ENCODE data around the gene FAM156A.
"Not testable (repeated sequence)": the region's sequence is repeated elsewhere in the genome, so short reads cannot be mapped to it uniquely, and the experiment has no call there.

GRCh38 chrX:52909313-52909969 is 48.9 kb downstream of the FAM156A start:
- TF ChIP-seq, protein P1, sequence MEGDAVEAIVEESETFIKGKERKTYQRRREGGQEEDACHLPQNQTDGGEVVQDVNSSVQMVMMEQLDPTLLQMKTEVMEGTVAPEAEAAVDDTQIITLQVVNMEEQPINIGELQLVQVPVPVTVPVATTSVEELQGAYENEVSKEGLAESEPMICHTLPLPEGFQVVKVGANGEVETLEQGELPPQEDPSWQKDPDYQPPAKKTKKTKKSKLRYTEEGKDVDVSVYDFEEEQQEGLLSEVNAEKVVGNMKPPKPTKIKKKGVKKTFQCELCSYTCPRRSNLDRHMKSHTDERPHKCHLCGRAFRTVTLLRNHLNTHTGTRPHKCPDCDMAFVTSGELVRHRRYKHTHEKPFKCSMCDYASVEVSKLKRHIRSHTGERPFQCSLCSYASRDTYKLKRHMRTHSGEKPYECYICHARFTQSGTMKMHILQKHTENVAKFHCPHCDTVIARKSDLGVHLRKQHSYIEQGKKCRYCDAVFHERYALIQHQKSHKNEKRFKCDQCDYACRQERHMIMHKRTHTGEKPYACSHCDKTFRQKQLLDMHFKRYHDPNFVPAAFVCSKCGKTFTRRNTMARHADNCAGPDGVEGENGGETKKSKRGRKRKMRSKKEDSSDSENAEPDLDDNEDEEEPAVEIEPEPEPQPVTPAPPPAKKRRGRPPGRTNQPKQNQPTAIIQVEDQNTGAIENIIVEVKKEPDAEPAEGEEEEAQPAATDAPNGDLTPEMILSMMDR (IDR thresholded peaks at IDR 0.05; ENCODE audit: insufficient read depth, low read length) = not testable (repeated sequence)
- not testable (repeated sequence) for TF ChIP-seq POLR2AphosphoS5 (IDR thresholded peaks at IDR 0.05; ENCODE audit: low read depth); REST (IDR thresholded peaks at IDR 0.05; ENCODE audit: insufficient replicate concordance, low read depth)

All from HL-60 (cell line).